SK-N-MC (cell line): ENCODE measurements around the gene GEMIN4.

Experiments used
- DNase-seq: peaks from one replicate; pipeline ENCODE4 v3.0.0-alpha.2; 2011; ENCODE audit warnings: low read depth, low spot score
- H3K27ac ChIP-seq: fragments of 200-600 bp; sonication (generic); 2 replicates; pipeline ENCODE4 v1.5.1; 2016; ENCODE audit warnings: mixed run types
- H3K36me3 ChIP-seq: fragments of 200-600 bp; sonication (generic); 2 replicates; pipeline ENCODE4 v1.6.1; 2017; ENCODE audit warnings: antibody characterized with exemption, low read length, mixed read lengths; ENCODE audit not compliant: insufficient read depth
- H3K4me3 ChIP-seq: fragments of 200-600 bp; sonication (generic); 2 replicates; pipeline ENCODE4 v1.5.1; 2016
- H3K9ac ChIP-seq: fragments of 200-600 bp; sonication (generic); 2 replicates; pipeline ENCODE4 v1.8.0; 2017; ENCODE audit warnings: mixed run types, mixed read lengths; ENCODE audit not compliant: insufficient read length
- H3K9me3 ChIP-seq: fragments of 200-600 bp; sonication (generic); 2 replicates; pipeline ENCODE4 v1.6.1; 2017; ENCODE audit warnings: low read depth, mild to moderate bottlenecking, antibody characterized with exemption, low read length, moderate library complexity, mixed read lengths
- EZH2 ChIP-seq: fragments of 200-600 bp; sonication (generic); IDR thresholded peaks from one replicate; pipeline ENCODE4 v1.6.1; 2017; ENCODE audit warnings: antibody characterized with exemption
- FOXP2 ChIP-seq: optimal IDR thresholded peaks from 2 replicates; pipeline ENCODE3; 2011; ENCODE audit warnings: mild to moderate bottlenecking, moderate library complexity; ENCODE audit not compliant: insufficient read depth; ENCODE audit errors: extremely low read length, control extremely low read depth
- POLR2AphosphoS5 ChIP-seq: IDR thresholded peaks from 2 replicates; pipeline ENCODE4 v1.6.1; 2012; ENCODE audit warnings: mild to moderate bottlenecking, low read depth, low read length, borderline replicate concordance

Gene GEMIN4

DNA sequence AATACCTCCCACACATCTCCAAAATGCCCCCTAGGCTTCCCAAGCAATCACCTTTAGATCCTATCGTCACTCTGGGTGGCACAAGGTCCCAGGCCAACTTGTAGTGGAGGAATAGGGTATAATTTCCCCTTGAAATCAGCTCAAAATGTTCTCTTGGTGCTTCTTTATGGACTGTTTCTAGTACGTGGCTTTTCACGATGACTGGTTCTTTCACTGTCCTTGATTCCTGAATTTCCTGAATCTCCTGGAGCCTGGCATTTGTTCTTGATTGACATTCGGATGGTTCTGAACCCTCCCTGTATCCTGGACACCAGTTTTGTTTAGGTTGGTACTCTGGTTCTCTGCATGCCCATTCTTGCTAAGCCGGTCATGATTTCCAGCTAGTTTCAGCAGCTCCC, 30.5 kb downstream of the GEMIN4 start:
- H3K4me3 ChIP-seq, result no peak overlapping the region
- no peak overlapping the region for H3K27ac ChIP-seq
- no peak for DNase-seq
- no peaks in the 10 kb centered on the region for H3K36me3 ChIP-seq
- H3K9ac ChIP-seq, result no peak overlapping the region
- TF ChIP-seq POLR2AphosphoS5 (no peak), FOXP2 (no peak), EZH2 (no peak)
- no peaks in the 10 kb centered on the region for H3K9me3 ChIP-seq

DNA sequence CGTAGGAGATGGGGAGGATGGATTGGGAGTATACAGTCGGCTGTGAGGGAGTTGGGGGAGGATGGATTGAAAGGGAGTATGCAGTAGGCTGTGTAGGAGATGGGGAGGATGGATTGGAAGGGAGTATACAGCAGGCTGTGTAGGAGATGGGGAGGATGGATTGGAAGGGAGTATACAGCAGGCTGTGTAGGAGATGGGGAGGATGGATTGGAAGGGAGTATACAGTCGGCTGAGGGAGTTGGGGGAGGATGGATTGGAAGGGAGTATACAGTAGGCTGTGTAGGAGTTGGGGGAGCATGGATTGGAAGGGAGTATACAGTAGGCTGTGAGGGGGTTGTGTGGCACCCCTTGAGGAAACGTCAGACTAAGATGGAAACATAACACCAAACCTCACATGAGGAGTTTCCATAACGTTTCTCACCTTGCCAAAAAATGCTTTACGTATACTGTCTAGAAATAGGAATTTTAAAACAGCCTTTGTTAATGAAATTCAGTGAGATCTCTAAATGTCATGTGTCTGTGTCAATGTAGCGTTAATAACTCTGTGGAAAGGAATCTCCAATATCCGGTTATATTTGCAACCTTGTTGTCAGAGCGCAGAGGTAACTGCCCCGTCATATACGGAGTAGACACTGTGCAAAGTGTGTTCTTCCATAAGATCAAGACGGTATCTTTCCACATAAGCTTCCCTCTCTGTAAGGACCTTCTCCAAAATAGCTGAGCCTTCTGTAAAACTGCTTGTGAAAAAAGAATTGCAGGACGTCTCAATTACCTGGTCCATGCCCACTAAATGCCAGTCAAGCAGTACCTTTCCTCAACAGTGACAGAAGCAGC, 31.1 kb downstream of the GEMIN4 start:
- H3K27ac ChIP-seq, result no peak overlapping the region
- TF ChIP-seq FOXP2 (no peak), EZH2 (no peak)
- H3K4me3 ChIP-seq, result no peak overlapping the region
- H3K36me3 ChIP-seq, result no peaks in the 10 kb centered on the region
- H3K9me3 ChIP-seq, result no peaks in the 10 kb centered on the region
- H3K9ac ChIP-seq, result no peak overlapping the region
- no peak for DNase-seq

DNA sequence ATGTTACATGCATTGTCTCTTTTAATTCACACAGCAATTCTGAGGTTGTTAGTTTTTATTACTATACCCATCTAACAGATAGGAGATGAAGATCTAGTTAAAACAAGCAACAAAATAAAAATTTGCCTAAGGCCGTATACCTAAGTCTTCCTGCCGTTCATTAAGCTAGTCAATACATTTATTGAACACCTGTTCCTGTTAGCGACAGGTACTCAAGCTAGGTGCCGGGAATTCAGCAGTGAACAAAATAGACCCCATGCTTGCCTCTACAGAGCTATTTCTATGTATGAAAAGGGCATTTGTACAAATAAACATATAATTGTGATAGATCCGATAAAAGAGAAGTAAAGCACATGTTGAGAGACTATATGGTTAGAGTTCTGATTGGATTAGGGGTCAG, 34.0 kb downstream of the GEMIN4 start:
- Histone ChIP-seq H3K36me3 (no peaks in the 10 kb centered on the region), H3K4me3 (no peak overlapping the region), H3K9me3 (no peaks in the 10 kb centered on the region), H3K27ac (no peak overlapping the region), H3K9ac (no peak overlapping the region)
- DNase-seq, result no peak
- no peak for TF ChIP-seq EZH2
- TF ChIP-seq FOXP2, result no peak
- TF ChIP-seq POLR2AphosphoS5, result no peak

DNA sequence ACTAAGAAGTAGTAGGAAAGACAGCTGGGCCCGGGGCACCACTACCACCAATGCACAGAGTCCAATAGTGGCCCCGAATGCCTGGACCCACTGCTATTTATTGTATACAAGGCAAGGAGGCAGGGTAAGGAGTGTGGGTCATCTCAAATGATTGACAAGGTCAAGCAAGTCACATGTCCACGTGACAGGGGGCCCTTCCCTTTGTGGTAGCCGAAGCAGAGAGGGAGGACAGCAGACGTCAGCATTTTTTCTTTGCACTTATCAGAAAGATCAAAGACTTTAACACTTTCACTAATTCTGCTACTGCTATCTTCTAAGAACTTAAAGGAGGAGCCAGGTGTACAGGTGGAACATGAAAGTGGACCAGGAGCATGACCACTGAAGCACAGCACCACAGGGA, 43.9 kb downstream of the GEMIN4 start:
- no peak overlapping the region for H3K4me3 ChIP-seq
- DNase-seq, result no peak
- H3K9ac ChIP-seq, result no peak overlapping the region
- no peaks in the 10 kb centered on the region for H3K9me3 ChIP-seq
- TF ChIP-seq FOXP2, result no peak
- H3K36me3 ChIP-seq, result peaks cover 10% of the 10 kb centered on the region
- H3K27ac ChIP-seq, result no peak overlapping the region

DNA sequence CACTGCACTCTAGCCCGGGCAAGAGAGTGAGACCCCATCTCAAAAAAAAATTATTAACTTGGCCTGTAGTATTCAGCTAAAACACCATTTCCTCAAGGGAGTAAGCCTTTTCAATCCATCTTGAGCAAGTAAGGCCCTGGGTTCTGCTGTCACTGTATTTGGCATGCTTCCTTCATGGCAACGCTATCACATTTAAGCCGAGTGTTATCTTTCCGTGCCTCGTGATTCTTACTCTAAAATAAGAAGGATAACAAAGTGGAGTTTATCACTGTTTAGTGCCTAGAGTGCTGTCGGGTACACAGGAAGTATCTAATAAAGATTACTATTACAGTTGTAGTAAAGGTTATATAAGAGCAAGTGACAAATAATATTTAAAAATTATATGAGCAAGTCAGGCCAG, 46.2 kb downstream of the GEMIN4 start:
- Histone ChIP-seq H3K36me3 (peaks cover 10% of the 10 kb centered on the region), H3K9ac (no peak overlapping the region), H3K4me3 (no peak overlapping the region), H3K27ac (no peak overlapping the region), H3K9me3 (no peaks in the 10 kb centered on the region)
- DNase-seq, result no peak
- no peak for TF ChIP-seq FOXP2
- TF ChIP-seq EZH2, result no peak

DNA sequence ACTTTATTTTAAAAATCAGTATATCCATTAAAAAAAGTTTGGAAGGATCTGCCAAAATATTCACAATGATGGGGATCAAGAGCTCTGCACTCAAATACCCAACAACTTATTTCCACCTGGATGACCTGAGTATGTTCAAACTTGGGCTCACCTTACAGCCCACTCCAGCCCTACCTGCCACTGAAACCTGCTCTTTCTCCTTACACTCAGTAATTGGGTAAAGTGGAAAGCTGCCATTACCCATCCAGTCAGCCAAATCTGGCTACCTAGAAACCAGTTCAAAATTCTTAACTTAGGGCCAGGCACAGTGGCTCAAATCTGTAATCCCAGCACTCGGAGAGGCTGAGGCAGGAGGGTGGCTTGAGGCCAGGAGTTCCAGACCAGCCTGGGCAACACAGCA, 47.1 kb downstream of the GEMIN4 start:
- TF ChIP-seq EZH2, result no peak
- TF ChIP-seq FOXP2, result no peak
- TF ChIP-seq POLR2AphosphoS5, result no peak
- no peak overlapping the region for H3K4me3 ChIP-seq
- H3K9ac ChIP-seq, result no peak overlapping the region
- no peaks in the 10 kb centered on the region for H3K9me3 ChIP-seq
- H3K27ac ChIP-seq, result no peak overlapping the region
- no peak for DNase-seq
- peaks cover 10% of the 10 kb centered on the region for H3K36me3 ChIP-seq

DNA sequence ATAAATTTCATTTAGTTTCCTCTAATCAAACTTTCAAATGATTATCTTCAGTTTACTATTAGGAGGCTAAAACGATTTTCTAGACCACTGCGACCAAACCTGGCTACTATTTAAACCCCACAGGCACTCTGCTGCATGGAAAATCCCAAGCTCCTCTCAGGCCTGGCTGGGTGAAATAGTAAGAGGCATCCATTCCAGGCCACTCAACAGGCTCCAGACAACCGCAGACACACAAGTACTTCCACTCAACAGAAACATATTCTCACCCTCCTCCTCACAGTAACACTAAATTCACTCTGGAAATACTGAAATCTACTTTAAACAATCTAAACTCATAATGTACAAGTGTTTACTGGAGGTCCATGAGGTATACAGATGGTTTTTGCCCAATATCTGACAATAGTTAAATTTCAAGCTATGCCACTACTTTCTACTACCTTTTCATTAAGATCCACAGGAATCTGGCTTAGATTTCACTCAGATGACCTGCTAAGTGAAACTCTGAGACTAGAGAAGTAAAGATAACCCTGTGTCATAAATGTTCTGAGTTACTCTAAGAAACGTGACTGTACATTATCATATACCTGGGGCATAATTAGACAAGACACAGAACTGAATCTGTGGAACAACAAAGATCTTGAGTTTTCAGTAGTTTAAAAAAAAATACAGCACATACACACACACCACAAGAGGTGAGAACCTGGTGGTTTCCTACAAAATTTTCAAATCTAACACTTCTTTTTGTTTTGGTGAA, 47.8 kb downstream of the GEMIN4 start:
- no peak for TF ChIP-seq POLR2AphosphoS5
- no peak for TF ChIP-seq EZH2
- no peak for TF ChIP-seq FOXP2
- Histone ChIP-seq H3K4me3 (no peak overlapping the region), H3K36me3 (peaks cover 5% of the 10 kb centered on the region), H3K27ac (no peak overlapping the region), H3K9ac (no peak overlapping the region), H3K9me3 (no peaks in the 10 kb centered on the region)
- no peak for DNase-seq

DNA sequence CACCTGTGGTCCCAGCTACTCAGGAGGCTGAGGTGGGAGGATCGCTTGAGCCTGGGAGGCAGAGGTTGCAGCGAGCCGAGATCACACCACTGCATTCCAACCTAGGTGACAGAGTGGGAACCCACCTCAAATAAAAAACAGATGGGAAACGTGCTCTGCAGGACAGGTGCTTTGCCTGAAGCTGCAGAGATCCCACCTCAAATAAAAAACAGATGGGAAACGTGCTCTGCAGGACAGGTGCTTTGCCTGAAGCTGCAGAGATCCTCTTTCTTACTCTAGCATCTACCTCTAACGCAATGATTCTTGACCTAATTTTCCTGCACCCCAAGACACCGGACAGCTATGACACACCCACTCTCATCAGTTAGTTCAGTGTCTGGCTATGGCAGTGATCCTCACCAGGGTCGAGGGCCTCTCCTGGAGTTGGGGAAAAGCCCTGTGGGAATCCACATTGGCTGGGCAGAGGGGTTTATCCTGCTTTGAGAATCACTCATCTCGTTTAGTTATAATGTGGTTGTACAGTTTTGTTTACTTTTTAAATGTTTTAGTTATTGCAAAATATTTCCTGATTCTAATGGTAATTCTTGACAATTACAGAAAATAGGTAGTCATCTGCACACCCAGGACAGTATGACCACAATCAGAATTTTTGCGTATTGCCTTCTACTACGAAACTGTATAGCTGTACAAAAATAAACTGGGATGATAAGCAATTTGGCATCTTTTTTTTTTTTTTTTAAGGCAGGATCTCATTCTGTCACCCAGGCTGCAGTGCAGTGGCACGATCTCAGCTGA, 48.8 kb downstream of the GEMIN4 start:
- no peak for DNase-seq
- no peaks in the 10 kb centered on the region for H3K9me3 ChIP-seq
- H3K36me3 ChIP-seq, result no peaks in the 10 kb centered on the region; the same call in 1 of the 2 replicates
- TF ChIP-seq EZH2, result no peak
- no peak overlapping the region for H3K27ac ChIP-seq
- H3K9ac ChIP-seq, result no peak overlapping the region
- no peak overlapping the region for H3K4me3 ChIP-seq
